Activated CD8-positive, alpha-beta T cell treated with anti-CD3 and anti-CD28 coated beads, Interleukin-2, amount 10 ng/mL, durations not matched to agents 7 days and 5 days (primary cell): Measurements from ENCODE around the gene CSHL1. TPM values are rescaled to one million over a fixed set of nuclear protein-coding genes. Genes with fewer than 3 reads are reported as not detected.
"Not testable (repeated sequence)": the region's sequence is repeated elsewhere in the genome, so short reads cannot be mapped to it uniquely, and the experiment has no call there.

Source experiments
- ATAC-seq: fragments of 150-1000 bp; cut with Tn5 transposase; one replicate; pipeline ENCODE4 v1.10.0; 2021; ENCODE audit warnings: moderate library complexity
- CTCF ChIA-PET: fragments of 350-600 bp; sonication (Branson Sonifier 250); formaldehyde crosslinking; loops from one replicate; lab custom pipeline; 2021; ENCODE audit warnings: antibody characterized with exemption; lab: Charles Lee
- POLR2A ChIA-PET: fragments of 350-600 bp; sonication (Branson Sonifier 250); formaldehyde crosslinking; loops from one replicate; lab custom pipeline; 2021; ENCODE audit warnings: antibody characterized with exemption; lab: Charles Lee
- DNase-seq: peaks from one replicate; pipeline ENCODE4 v3.0.0-alpha.2; 2020
- H3K27ac Mint-ChIP-seq: one replicate; pipeline ENCODE4 v1.8.0; 2021; ENCODE audit warnings: mild to moderate bottlenecking, mixed read lengths
- H3K27me3 Mint-ChIP-seq: one replicate; pipeline ENCODE4 v1.8.0; 2021; ENCODE audit warnings: low read depth, mixed read lengths
- H3K36me3 Mint-ChIP-seq: one replicate; pipeline ENCODE4 v1.8.0; 2021; ENCODE audit warnings: low read depth, mixed read lengths
- H3K4me1 Mint-ChIP-seq: one replicate; pipeline ENCODE4 v1.8.0; 2021; ENCODE audit warnings: low read depth, mixed read lengths
- H3K4me3 Mint-ChIP-seq: one replicate; pipeline ENCODE4 v1.8.0; 2021; ENCODE audit warnings: mild to moderate bottlenecking, mixed read lengths
- H3K9me3 Mint-ChIP-seq: one replicate; pipeline ENCODE4 v1.8.0; 2022; ENCODE audit warnings: mixed read lengths; ENCODE audit not compliant: insufficient read depth
- total RNA-seq, 2 experiments: library from RNA; stranded (reverse); gene quantifications; one replicate each; pipeline ENCODE4 v1.2.3, GENCODE V29; 2021

Gene CSHL1
- total RNA-seq, 2 experiments from 2014 or later = not detected

- POLR2A ChIA-PET = interaction anchor here (0.5 kb wide), 1 partner anchor 94 kb away, joined by 3 read pairs; no protein-coding TSS in a partner anchor
- Mint-ChIP-seq H3K27me3 (no peaks in the 10 kb centered on the region), H3K4me1 (peaks cover 29% of the 10 kb centered on the region), H3K4me3 (no peak overlapping the region), H3K9me3 (no peaks in the 10 kb centered on the region), H3K27ac (no peak overlapping the region), H3K36me3 (peaks cover 6% of the 10 kb centered on the region)
- CTCF ChIA-PET = interaction anchor here (1.0 to 8.8 kb wide), 8 partner anchors 10 to 96 kb away, joined by 3 to 59 read pairs (median 16); partner anchors contain the start of gene GH1
- ATAC-seq = no peak
- no peak for DNase-seq
Observed at GRCh38 chr17:63928966-63929695, 18.1 kb upstream of the CSHL1 start.

- ChIA-PET CTCF (interaction anchor here (0.8 to 8.8 kb wide), 7 partner anchors 9 to 97 kb away, joined by 3 to 59 read pairs (median 12); partner anchors contain the start of gene GH1), POLR2A (no interaction called here)
- Mint-ChIP-seq H3K27me3 (no peaks in the 10 kb centered on the region), H3K36me3 (peaks cover 6% of the 10 kb centered on the region), H3K4me3 (no peak overlapping the region), H3K9me3 (no peaks in the 10 kb centered on the region), H3K4me1 (peaks cover 29% of the 10 kb centered on the region), H3K27ac (no peak overlapping the region)
- ATAC-seq (no peak), DNase-seq (no peak)
Observed at GRCh38 chr17:63928172-63928666, 17.2 kb upstream of the CSHL1 start.

GRCh38 chr17:63927464-63928171, 16.6 kb upstream of the CSHL1 start:
- Mint-ChIP-seq H3K4me3 (no peak overlapping the region), H3K9me3 (no peaks in the 10 kb centered on the region), H3K27me3 (no peaks in the 10 kb centered on the region), H3K36me3 (peaks cover 6% of the 10 kb centered on the region), H3K27ac (no peak overlapping the region), H3K4me1 (peaks cover 23% of the 10 kb centered on the region)
- ChIA-PET POLR2A (no interaction called here), CTCF (interaction anchor here (0.8 to 8.8 kb wide), 6 partner anchors 9 to 98 kb away, joined by 3 to 59 read pairs (median 8); partner anchors contain the start of gene GH1)
- no peak for ATAC-seq
- DNase-seq = no peak

- Mint-ChIP-seq H3K4me3 (no peak overlapping the region), H3K27me3 (peaks cover 6% of the 10 kb centered on the region), H3K36me3 (peaks cover 6% of the 10 kb centered on the region), H3K27ac (no peak overlapping the region), H3K4me1 (peaks cover 9% of the 10 kb centered on the region), H3K9me3 (no peaks in the 10 kb centered on the region)
- POLR2A ChIA-PET = no interaction called here
- no peak for ATAC-seq
- DNase-seq = no peak
- CTCF ChIA-PET = interaction anchor here (0.9 to 1.5 kb wide), 3 partner anchors 20 to 208 kb away, joined by 4 read pairs; no protein-coding TSS in a partner anchor
Observed at GRCh38 chr17:63926164-63926563, 15.1 kb upstream of the CSHL1 start.

DNA sequence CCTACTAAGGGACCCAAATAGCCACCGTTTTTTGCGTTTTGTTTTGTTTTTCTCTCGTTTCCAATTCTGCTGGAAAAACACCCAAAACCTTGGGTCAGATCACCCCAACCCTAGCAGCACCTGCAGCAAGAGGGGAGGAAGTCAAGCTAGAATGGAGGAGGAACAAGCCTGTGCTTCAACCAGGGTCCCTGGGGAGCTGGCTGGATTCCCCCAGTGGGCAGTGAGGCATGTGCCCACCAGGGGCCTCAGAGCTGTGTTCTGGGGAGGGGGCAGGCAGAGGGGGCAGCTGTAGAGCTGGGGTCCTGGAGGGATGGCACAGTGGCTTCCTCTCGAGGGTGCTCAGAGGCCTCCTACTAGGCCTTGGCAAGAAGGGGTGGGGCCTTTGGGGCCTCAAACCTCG, 14.6 kb upstream of the CSHL1 start:
- H3K27me3 Mint-ChIP-seq = peaks cover 6% of the 10 kb centered on the region
- CTCF ChIA-PET = interaction anchor here (0.9 to 1.5 kb wide), 3 partner anchors 21 to 208 kb away, joined by 4 read pairs; no protein-coding TSS in a partner anchor
- H3K36me3 Mint-ChIP-seq = peaks cover 3% of the 10 kb centered on the region
- ATAC-seq = no peak
- H3K4me3 Mint-ChIP-seq = no peak overlapping the region
- POLR2A ChIA-PET = no interaction called here
- H3K4me1 Mint-ChIP-seq = peaks cover 3% of the 10 kb centered on the region
- H3K9me3 Mint-ChIP-seq = no peaks in the 10 kb centered on the region
- H3K27ac Mint-ChIP-seq = no peak overlapping the region
- DNase-seq = no peak

DNA sequence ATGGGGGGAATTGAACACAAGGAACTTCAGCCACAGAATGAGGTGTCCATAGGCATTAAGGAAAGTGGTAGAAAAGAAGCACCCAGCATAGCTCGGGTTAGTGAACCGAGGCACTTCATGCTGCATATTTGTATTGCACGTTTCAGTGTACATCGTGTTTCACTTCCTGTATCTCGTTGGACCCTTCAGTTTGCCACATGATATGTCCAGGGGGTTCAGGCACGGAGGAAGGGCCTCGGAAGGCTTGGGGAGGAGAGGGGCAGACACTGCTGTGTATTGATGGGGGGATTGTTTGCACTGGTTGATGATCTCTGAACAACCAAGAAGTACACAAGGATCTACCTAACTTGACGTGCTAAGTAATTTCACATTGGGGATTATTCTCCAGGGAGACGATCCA, 11.3 kb upstream of the CSHL1 start:
- DNase-seq, H3K4me1 Mint-ChIP-seq, ATAC-seq, H3K9me3 Mint-ChIP-seq, H3K36me3 Mint-ChIP-seq, H3K4me3 Mint-ChIP-seq, POLR2A ChIA-PET, H3K27ac Mint-ChIP-seq: not testable (repeated sequence)
- peaks cover 13% of the 10 kb centered on the region for H3K27me3 Mint-ChIP-seq
- CTCF ChIA-PET = interaction anchor here (1.3 to 2.3 kb wide), 2 partner anchors 24 to 57 kb away, joined by 3 to 5 read pairs; no protein-coding TSS in a partner anchor

GRCh38 chr17:63920779-63921178, 9.7 kb upstream of the CSHL1 start:
- peaks cover 15% of the 10 kb centered on the region for H3K27me3 Mint-ChIP-seq
- DNase-seq, H3K4me1 Mint-ChIP-seq, POLR2A ChIA-PET, H3K36me3 Mint-ChIP-seq, H3K9me3 Mint-ChIP-seq, H3K27ac Mint-ChIP-seq, H3K4me3 Mint-ChIP-seq, ATAC-seq: not testable (repeated sequence)
- CTCF ChIA-PET = interaction anchor here (1.4 to 5.8 kb wide), 9 partner anchors 17 to 351 kb away, joined by 4 to 114 read pairs (median 15); partner anchors contain the start of gene ICAM2

- peaks cover 16% of the 10 kb centered on the region for H3K27me3 Mint-ChIP-seq
- DNase-seq, H3K9me3 Mint-ChIP-seq, H3K4me3 Mint-ChIP-seq, ATAC-seq, H3K36me3 Mint-ChIP-seq, H3K27ac Mint-ChIP-seq, H3K4me1 Mint-ChIP-seq, POLR2A ChIA-PET: not testable (repeated sequence)
- CTCF ChIA-PET = interaction anchor here (0.6 to 5.8 kb wide), 41 partner anchors 9 to 1341 kb away, joined by 3 to 114 read pairs (median 6); partner anchors contain the start of genes CD79B, CSHL1 and ICAM2
Observed at GRCh38 chr17:63920050-63920449, 9.0 kb upstream of the CSHL1 start.

GRCh38 chr17:63919311-63919723, 8.3 kb upstream of the CSHL1 start:
- POLR2A ChIA-PET = interaction anchor here (1.3 kb wide), 1 partner anchor 71 kb away, joined by 3 read pairs; no protein-coding TSS in a partner anchor
- CTCF ChIA-PET = interaction anchor here (0.6 to 5.8 kb wide), 48 partner anchors 8 to 1340 kb away, joined by 3 to 114 read pairs (median 5); partner anchors contain the start of genes CD79B, CSHL1 and ICAM2
- peaks cover 8% of the 10 kb centered on the region for H3K4me1 Mint-ChIP-seq
- no peaks in the 10 kb centered on the region for H3K9me3 Mint-ChIP-seq
- H3K4me3 Mint-ChIP-seq = no peak overlapping the region
- H3K36me3 Mint-ChIP-seq = no peaks in the 10 kb centered on the region
- peaks cover 16% of the 10 kb centered on the region for H3K27me3 Mint-ChIP-seq
- peak overlapping the region; percentile 47 for H3K27ac Mint-ChIP-seq
- ATAC-seq (peak; percentile 93), DNase-seq (peak; percentile 79)

DNA sequence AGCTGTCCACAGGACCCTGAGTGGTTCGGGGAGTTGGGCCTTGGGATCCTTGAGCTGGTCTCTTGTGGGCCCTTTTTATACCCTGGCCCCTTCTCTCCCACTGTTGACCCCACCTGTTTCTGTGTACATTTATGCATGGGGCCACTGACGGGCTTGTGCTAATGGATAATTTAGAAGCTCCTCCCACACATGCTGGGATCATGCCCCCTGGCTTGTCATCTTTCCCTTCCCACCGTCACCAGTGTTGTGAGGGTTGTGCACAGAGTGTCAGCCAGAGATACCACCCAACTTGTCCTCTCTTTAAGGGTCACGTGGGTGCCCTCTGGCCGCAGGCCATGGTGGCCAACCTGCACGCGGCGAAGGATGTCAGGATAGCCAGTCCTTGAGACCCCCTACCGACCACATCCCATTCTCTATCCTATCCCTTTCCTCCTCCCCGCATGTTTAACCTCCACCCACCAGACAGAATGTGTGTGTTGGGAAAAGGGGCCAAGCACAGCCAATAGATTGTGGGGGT, 7.8 kb upstream of the CSHL1 start, which contains the start of gene GH1:
GH1 (minus strand) TSS at position 51 of the 517 bp plus-strand sequence. CDS start 63 bp downstream, outside the sequence.
- H3K9me3 Mint-ChIP-seq, H3K36me3 Mint-ChIP-seq, H3K4me3 Mint-ChIP-seq, DNase-seq, H3K4me1 Mint-ChIP-seq: not testable (repeated sequence)
- ATAC-seq = peak; percentile 17
- ChIA-PET CTCF (interaction anchor here (0.8 to 5.8 kb wide), 41 partner anchors 8 to 384 kb away, joined by 3 to 114 read pairs (median 6); partner anchors contain the start of genes CD79B, CSHL1 and ICAM2), POLR2A (interaction anchor here (1.3 kb wide), 1 partner anchor 72 kb away, joined by 3 read pairs; no protein-coding TSS in a partner anchor)
- peaks cover 16% of the 10 kb centered on the region for H3K27me3 Mint-ChIP-seq
- H3K27ac Mint-ChIP-seq = peak within 1 kb of the TSS; percentile 47

DNA sequence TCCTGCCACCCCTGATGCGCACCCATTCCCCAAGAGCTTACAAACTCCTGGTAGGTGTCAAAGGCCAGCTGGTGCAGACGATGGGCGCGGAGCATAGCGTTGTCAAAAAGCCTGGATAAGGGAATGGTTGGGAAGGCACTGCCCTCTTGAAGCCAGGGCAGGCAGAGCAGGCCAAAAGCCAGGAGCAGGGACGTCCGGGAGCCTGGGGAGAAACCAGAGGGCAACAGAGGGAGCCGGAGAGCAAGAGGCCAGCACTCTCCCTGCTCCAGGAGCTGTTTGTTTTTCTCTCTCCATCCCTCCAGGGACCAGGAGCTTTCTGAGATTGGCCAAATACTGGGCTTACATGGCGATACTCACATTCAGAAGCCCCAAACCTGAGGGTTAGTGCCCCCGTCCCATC, 7.2 kb upstream of the CSHL1 start:
- H3K27ac Mint-ChIP-seq = no peak overlapping the region
- H3K4me3 Mint-ChIP-seq = no peak overlapping the region
- no peak for ATAC-seq
- DNase-seq = no peak
- H3K36me3 Mint-ChIP-seq = no peaks in the 10 kb centered on the region
- CTCF ChIA-PET = interaction anchor here (0.8 to 5.8 kb wide), 23 partner anchors 7 to 230 kb away, joined by 3 to 114 read pairs (median 14); partner anchors contain the start of genes CD79B, CSHL1 and ICAM2
- H3K4me1 Mint-ChIP-seq = peaks cover 8% of the 10 kb centered on the region
- POLR2A ChIA-PET = interaction anchor here (1.3 kb wide), 1 partner anchor 72 kb away, joined by 3 read pairs; no protein-coding TSS in a partner anchor
- peaks cover 16% of the 10 kb centered on the region for H3K27me3 Mint-ChIP-seq
- H3K9me3 Mint-ChIP-seq = no peaks in the 10 kb centered on the region
